NCI-H1092 (cell line): ENCODE measurements around the gene PSMD11.
"Not testable (repeated sequence)": the region's sequence is repeated elsewhere in the genome, so short reads cannot be mapped to it uniquely, and the experiment has no call there.

ENCODE experiments used
- DNase-seq: peaks from one replicate; lab custom pipeline; 2025; lab: John Stamatoyannopoulos, UW

Gene PSMD11

GRCh38 chr17:32513579-32513978 is 69.3 kb downstream of the PSMD11 start:
- DNase-seq, result no peak

GRCh38 chr17:32514606-32515005 is 70.3 kb downstream of the PSMD11 start:
- DNase-seq, result no peak

DNA sequence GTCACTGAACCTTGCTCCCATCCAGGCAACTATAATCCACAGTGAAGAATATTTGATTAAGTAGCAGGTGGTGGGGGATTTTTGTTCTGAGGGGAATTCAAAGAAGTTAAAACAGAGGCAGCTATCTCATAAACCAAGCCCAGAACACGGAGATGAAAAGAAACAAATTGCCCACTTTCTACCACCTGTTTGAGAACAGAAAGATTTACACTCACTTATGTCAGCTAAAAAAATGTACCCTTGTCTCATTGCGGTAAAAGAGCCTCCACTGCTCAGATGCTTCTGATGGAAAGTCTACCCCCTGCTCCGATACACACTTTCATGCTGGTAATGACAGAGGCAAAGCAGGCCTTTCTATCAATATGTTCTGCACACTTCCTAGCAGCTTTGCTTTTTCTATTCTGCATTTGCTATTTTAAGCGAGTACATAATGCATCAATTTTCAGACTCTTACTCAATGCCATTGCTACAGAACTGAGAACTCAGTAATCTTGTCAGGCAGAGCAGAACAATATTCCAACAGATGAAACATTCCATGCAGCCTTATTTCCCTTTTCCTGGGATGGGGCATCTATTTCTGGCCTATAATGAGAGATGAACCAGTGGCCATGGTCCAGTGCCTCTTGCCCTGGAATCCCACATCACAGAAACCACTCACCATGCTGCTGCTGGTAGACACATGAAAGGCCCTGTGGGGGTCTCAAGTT is 71.5 kb downstream of the PSMD11 start:
- DNase-seq, result no peak

- peak; percentile 88 for DNase-seq
Observed at GRCh38 chr17:32516450-32516849, 72.1 kb downstream of the PSMD11 start.

- no peak for DNase-seq
Observed at GRCh38 chr17:32516940-32517701, 72.8 kb downstream of the PSMD11 start.

DNA sequence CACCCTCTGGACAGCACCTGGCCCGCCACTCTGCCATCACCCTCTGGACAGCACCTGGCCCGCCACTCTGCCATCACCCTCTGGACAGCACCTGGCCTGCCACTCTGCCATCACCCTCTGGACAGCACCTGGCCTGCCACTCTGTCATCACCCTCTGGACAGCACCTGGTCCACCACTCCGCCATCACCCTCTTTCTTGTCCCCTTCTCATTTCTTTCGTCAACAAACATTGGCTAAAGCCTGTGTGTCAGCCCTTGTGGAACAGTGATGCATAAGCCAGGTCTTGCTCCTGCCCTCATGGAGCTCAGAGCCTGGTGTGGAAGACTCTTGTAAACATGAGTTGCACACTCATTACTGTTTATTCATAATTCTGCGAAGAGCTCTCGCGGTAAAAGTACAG is 73.7 kb downstream of the PSMD11 start:
- no peak for DNase-seq

- no peak for DNase-seq
Observed at GRCh38 chr17:32518646-32519227, 74.4 kb downstream of the PSMD11 start.

- DNase-seq, result peak; percentile 89
Observed at GRCh38 chr17:32519228-32520103, 75.2 kb downstream of the PSMD11 start.

DNA sequence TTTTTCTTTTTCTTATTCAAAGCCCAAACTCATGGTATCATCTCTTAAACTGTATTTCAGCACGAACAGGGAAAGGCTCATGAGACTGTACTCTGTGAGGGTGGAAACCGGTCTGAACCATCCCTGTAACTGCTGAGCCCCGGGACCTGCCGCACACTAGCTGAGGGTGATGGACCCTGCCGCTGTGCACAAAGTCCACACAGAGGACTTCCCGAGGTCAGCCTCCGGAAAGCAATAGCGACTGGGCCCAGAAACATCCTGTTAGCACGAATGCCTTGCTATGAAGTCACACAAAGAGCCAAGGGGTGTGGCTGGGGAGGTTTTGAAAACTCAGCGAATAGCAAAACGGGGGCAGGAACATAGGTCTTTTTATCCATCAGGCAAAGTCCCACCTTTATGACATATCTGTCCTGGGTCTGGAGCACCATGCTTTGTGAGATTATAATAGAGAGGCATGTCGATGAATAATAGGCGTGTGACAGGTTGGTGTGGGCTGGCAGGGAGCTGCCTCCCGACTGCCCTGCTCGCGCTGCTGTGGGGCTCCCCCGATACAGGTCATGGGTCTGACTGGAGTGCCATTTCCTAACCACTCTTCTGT is 75.9 kb downstream of the PSMD11 start:
- DNase-seq, result no peak

GRCh38 chr17:32520737-32521404 is 76.6 kb downstream of the PSMD11 start:
- no peak for DNase-seq

DNA sequence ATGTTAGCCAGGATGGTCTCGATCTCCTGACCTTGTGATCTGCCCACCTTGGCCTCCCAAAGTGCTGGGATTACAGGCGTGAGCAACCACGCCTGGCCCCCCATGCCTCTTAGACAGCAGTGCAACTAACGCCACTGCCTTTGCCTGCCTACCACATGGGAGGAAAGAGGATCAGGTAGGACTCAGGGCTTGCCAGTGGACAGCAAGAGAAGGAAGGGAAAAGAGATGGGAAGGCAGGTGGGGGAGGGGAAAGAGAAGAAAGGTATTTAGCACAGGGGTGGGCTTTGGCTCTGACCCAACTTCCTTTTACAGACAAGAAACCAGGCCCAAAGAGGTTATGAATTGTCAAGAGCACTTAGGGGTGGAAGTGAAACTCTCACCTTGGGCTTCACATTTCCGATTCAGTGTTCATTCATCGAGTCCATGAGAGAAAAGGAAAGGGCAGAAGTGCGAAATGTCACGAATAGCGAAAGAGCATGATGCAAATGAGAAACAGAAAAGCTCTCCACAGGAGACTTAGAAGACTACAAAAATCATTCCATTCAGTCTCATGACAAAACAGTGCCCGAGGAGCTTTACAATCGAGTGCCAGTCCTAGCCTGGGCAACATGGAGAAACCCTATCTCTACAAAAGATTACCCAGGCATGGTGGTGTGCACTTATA is 78.8 kb downstream of the PSMD11 start:
- DNase-seq, result no peak

DNA sequence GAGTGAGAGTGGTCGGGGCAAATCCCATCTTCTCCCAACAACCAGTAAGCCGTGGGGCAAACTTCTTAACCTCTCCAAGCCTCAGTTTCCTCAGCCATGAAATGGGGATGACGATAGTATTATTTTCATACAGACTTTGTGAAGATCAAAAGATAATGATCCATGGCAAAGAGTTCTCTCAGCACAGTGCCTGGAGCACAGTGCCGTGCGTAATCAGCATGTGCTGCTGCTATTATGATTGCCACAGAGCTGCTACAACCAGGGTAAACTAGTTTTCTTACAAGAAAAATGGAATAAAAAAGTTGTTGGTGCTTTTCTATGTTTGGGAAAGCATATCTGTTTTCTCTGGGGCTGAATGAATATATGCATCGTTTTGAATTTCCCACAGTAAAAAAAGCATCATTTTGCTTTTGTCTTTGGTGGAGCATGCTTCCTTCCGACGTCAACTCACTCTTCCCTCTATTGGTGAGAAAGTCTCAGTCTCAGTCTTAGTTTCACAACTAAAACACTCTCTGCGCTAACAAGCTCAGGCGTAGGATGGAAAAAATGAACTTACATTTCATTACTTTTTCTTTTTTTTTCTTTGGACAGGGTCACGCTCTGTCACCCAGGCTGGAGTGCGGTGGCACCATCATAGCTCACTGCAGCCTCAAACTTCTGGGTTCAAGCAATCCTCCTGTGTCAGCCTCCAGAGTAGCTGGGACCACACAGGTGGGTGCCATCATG is 79.7 kb downstream of the PSMD11 start:
- no peak for DNase-seq

DNA sequence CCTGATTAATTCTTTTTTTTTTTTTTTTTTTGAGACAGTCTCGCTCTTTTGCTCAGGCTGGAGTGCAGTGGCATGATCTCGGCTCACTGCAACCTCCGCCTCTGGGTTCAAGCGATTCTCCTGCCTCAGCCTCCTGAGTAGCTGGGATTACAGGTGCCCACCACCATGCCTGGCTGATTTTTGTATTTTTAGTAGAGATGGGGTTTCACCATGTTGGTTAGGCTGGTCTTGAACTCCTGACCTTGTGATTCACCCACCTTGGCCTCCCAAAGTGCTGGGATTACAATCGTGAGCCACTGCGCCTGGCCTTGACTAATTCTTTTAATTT is 80.2 kb downstream of the PSMD11 start:
- not testable (repeated sequence) for DNase-seq

- no peak for DNase-seq
Observed at GRCh38 chr17:32525122-32525521, 80.8 kb downstream of the PSMD11 start.

DNA sequence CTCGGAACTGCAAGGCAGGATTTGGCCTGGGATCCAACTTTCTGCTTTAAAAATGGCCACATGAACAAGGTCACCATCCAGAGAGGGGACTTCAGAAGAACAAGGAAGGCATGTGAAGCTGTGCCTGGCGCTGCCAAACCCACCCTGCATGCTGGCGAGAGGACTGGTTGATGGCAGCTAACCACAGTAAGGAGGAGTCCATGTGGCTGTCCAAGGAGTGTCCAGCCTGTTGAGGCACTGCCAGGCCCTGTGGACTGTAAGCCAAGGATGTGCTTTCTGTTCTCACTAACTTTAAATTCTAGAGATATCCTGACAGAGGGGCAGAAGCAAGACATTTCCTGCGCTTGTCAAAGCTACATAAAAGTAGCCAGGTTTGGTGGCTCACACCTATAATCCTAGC is 82.8 kb downstream of the PSMD11 start:
- DNase-seq, result no peak

- DNase-seq, result no peak
Observed at GRCh38 chr17:32528825-32529224, 84.5 kb downstream of the PSMD11 start.

- peak; percentile 91 for DNase-seq
Observed at GRCh38 chr17:32529604-32530003, 85.3 kb downstream of the PSMD11 start.
